HepG2 (cell line): ENCODE results near the gene DCUN1D4. TPM values are rescaled to one million over a fixed set of nuclear protein-coding genes. Genes with fewer than 3 reads are reported as not detected.

ENCODE experiments used
- ATAC-seq: fragments of 200-7000 bp; cut with Tn5 transposase; 3 replicates; pipeline ENCODE4 v1.9.1; 2020; ENCODE audit warnings: mild to moderate bottlenecking, moderate library complexity
- BruUV-seq: library from RNA; stranded (reverse); fragments of 400-500 nt; replicated peaks from 2 replicates; lab custom pipeline; 2021; lab: Mats Ljungman, UMichigan
- CTCF ChIA-PET: fragments of 300-600 bp; formaldehyde crosslinking; extraction: SDS; loops from one replicate; lab custom pipeline; 2021; ENCODE audit warnings: low total read pairs, inconsistent platforms, low intra/inter-chr PET ratio; lab: Yijun Ruan, JAX
- POLR2A ChIA-PET: fragments of 350-600 bp; sonication (Branson Sonifier 250); formaldehyde crosslinking; loops from one replicate; lab custom pipeline; 2020; ENCODE audit warnings: antibody characterized with exemption, inconsistent platforms; lab: Yijun Ruan, JAX
- DNase-seq: peaks from one replicate; pipeline ENCODE4 v3.0.0-alpha.2; 2015; ENCODE audit warnings: low spot score
- FAIRE-seq: peaks from 3 replicates; lab custom pipeline; 2011; peaks lifted over from hg19 to GRCh38; lab: Jason Lieb, UNC
- H2AFZ ChIP-seq: one replicate; pipeline ENCODE4 v1.6.1; 2011; ENCODE audit warnings: low read length, inconsistent platforms
- H3K27ac ChIP-seq: fragments of 300-600 bp; 3 replicates; pipeline ENCODE4 v1.8.0; 2011; ENCODE audit warnings: mixed run types, mild to moderate bottlenecking, mixed read lengths, low read length, inconsistent platforms; ENCODE audit not compliant: insufficient read depth; ENCODE audit errors: extremely low read length
- H3K27me3 ChIP-seq, 2 experiments: fragments of 200-600 bp in 1 of 2; 2 replicates in 1 of 2; 3 replicates in 1 of 2; pipeline versions ENCODE4 v1.6.0 to v1.8.0; 2011; ENCODE audit warnings: low read length in 2 of 2, mild to moderate bottlenecking in 2 of 2, moderate library complexity in 2 of 2, inconsistent platforms in 1 of 2; ENCODE audit not compliant: insufficient read depth in 2 of 2, control insufficient read depth in 1 of 2
- H3K36me3 ChIP-seq, 2 experiments: fragments of 200-600 bp in 1 of 2; replicated peaks in 1 of 2; 2 replicates in 1 of 2; 3 replicates in 1 of 2; pipeline versions ENCODE4 v1.5.1 to v1.8.0; 2011; ENCODE audit warnings: low read length in 2 of 2, inconsistent platforms in 1 of 2; ENCODE audit not compliant: insufficient read depth in 2 of 2, control insufficient read depth in 1 of 2
- H3K4me1 ChIP-seq: 2 replicates; pipeline ENCODE4 v1.5.1; 2012; ENCODE audit warnings: low read length, inconsistent platforms; ENCODE audit not compliant: insufficient read depth
- H3K4me2 ChIP-seq: 2 replicates; pipeline ENCODE4 v1.6.0; 2011; ENCODE audit warnings: low read depth, low read length, inconsistent platforms
- H3K4me3 ChIP-seq, 3 experiments: fragments of 200-600 bp in 1 of 3; sonication (generic), shearing (Covaris generic) in 1 of 3; replicated peaks in 1 of 3; 2 replicates each; pipeline ENCODE4 v1.5.1; 2011 to 2016; ENCODE audit warnings: low read length in 3 of 3, inconsistent platforms in 2 of 3, low read depth in 2 of 3, mild to moderate bottlenecking in 2 of 3, control low read depth in 1 of 3, mixed read lengths in 1 of 3; ENCODE audit not compliant: insufficient read depth in 1 of 3
- H3K79me2 ChIP-seq: one replicate; pipeline ENCODE4 v1.6.1; 2011; ENCODE audit warnings: low read length, inconsistent platforms; ENCODE audit not compliant: insufficient read depth
- H3K9ac ChIP-seq: 2 replicates; pipeline ENCODE4 v1.6.0; 2011; ENCODE audit warnings: mild to moderate bottlenecking, low read depth, low read length, inconsistent platforms; ENCODE audit not compliant: insufficient read depth
- H3K9me3 ChIP-seq: 2 replicates; pipeline ENCODE4 v1.5.1; 2012; ENCODE audit warnings: mild to moderate bottlenecking, low read length
- H4K20me1 ChIP-seq: 2 replicates; pipeline ENCODE4 v1.6.0; 2011; ENCODE audit warnings: inconsistent platforms, mild to moderate bottlenecking, low read length, moderate library complexity; ENCODE audit not compliant: insufficient read depth
- FOXA1 ChIP-seq, 2 experiments: fragments of 450-650 bp in 1 of 2; sonication (generic) in 1 of 2; formaldehyde crosslinking in 1 of 2; IDR thresholded peaks; 2 replicates each; pipeline versions ENCODE4 v1.4.0 to v1.6.1; 2016 to 2020; ENCODE audit warnings: missing genetic modification reagents in 1 of 2
- GTF3A ChIP-seq: sonication (generic); formaldehyde crosslinking; conservative IDR thresholded peaks from 2 replicates; pipeline ENCODE4 v1.4.0; 2020; ENCODE audit warnings: mild to moderate bottlenecking, missing genetic modification reagents
- SIX1 ChIP-seq: sonication (generic); formaldehyde crosslinking; IDR thresholded peaks from 2 replicates; pipeline ENCODE4 v1.4.0; 2020; ENCODE audit warnings: missing genetic modification reagents, borderline replicate concordance
- SRSF9 ChIP-seq: fragments of 200-400 bp; formaldehyde crosslinking; IDR thresholded peaks from 2 replicates; pipeline ENCODE4 v1.6.1; 2018; ENCODE audit warnings: borderline replicate concordance, mild to moderate bottlenecking, low read depth, low read length; ENCODE audit not compliant: insufficient read depth, poor library complexity, severe bottlenecking
- TFE3 ChIP-seq: IDR thresholded peaks from 2 replicates; pipeline ENCODE4 v1.6.1; 2016
- ZNF569 ChIP-seq: sonication (generic); formaldehyde crosslinking; IDR thresholded peaks from 2 replicates; pipeline ENCODE4 v1.5.0; 2020; ENCODE audit warnings: mild to moderate bottlenecking, missing genetic modification reagents, moderate library complexity, borderline replicate concordance
- in situ Hi-C: cut with HindIII; loops from 2 replicates; pipeline ENCODE4 v1.10.0; 2017; ENCODE audit warnings: low pct_unique_long_range_greater_than_20kb; ENCODE audit not compliant: extremely low pct_ligation_motif_present
- intact Hi-C: fragments of 100-400 bp; cut with micrococcal nuclease; formaldehyde crosslinking; loops from one replicate; pipeline ENCODE4 v1.10.0; 2022; ENCODE audit not compliant: unreplicated experiment
- polyA plus RNA-seq, 8 experiments: library from polyadenylated mRNA; depleted of rRNA in 3 of 8; stranded (reverse) in 7 of 8; unstranded in 1 of 8; fragments of >200 nt; fragmentation: Illumina TruSeq in 4 of 8; extraction: Trizol in 4 of 8; gene quantifications; 2 replicates each; pipeline versions ENCODE4 v1.2.1 to v1.2.3, GENCODE V29; 2011 to 2016; ENCODE audit warnings: low read depth in 4 of 8, missing spikeins in 1 of 8, mixed read lengths in 1 of 8; ENCODE audit not compliant: insufficient read depth in 1 of 8
- total RNA-seq, 5 experiments: library from RNA; depleted of rRNA; stranded (reverse); fragments of >200 nt; fragmentation: Illumina TruSeq; extraction: Trizol; gene quantifications; 2 replicates each; pipeline ENCODE4 v1.2.3, GENCODE V29; 2016; ENCODE audit warnings: low read depth in 1 of 5
- TF ChIP-seq, protein P1 (sequence below): sonication (generic); formaldehyde crosslinking; IDR thresholded peaks from 2 replicates; pipeline ENCODE4 v1.4.0; 2020; ENCODE audit warnings: missing genetic modification reagents, borderline replicate concordance

DCUN1D4 gene
- total and polyA plus RNA-seq, 2 of the 13 experiments (the other 11 are each of a cell fraction or from before 2014, with no cell fraction given) = 27.9 to 44.4 TPM

GRCh38 chr4:51925307-51925706 is 82.4 kb downstream of the DCUN1D4 start:
- no peak overlapping the region for H3K4me3 ChIP-seq
- H3K9me3 ChIP-seq = no peaks in the 10 kb centered on the region; the same call in 1 of the 2 replicates
- CTCF ChIA-PET = no interaction called here
- ATAC-seq = peak; percentile 58
- H3K27me3 ChIP-seq = no peaks in the 10 kb centered on the region
- no peaks in the 10 kb centered on the region for H3K36me3 ChIP-seq
- no peak overlapping the region for H2AFZ ChIP-seq
- POLR2A ChIA-PET = no interaction called here
- no peak overlapping the region for H3K4me2 ChIP-seq
- no peak for FAIRE-seq
- no TSS peak for BruUV-seq
- in situ Hi-C loops (no loop called here), intact Hi-C loops (no loop called here)
- no peak overlapping the region for H3K9ac ChIP-seq
- H3K4me1 ChIP-seq = peaks cover 23% of the 10 kb centered on the region
- TF ChIP-seq TFE3 (CRISPR knock-in tag) (no peak), GTF3A (no peak), SRSF9 (no peak), FOXA1 (IDR thresholded peaks at IDR 0.05) (no peak), FOXA1 (CRISPR knock-in tag; IDR thresholded peaks at IDR 0.05) (no peak), SIX1 (CRISPR knock-in tag) (no peak), ZNF569 (no peak)
- TF ChIP-seq, protein P1, sequence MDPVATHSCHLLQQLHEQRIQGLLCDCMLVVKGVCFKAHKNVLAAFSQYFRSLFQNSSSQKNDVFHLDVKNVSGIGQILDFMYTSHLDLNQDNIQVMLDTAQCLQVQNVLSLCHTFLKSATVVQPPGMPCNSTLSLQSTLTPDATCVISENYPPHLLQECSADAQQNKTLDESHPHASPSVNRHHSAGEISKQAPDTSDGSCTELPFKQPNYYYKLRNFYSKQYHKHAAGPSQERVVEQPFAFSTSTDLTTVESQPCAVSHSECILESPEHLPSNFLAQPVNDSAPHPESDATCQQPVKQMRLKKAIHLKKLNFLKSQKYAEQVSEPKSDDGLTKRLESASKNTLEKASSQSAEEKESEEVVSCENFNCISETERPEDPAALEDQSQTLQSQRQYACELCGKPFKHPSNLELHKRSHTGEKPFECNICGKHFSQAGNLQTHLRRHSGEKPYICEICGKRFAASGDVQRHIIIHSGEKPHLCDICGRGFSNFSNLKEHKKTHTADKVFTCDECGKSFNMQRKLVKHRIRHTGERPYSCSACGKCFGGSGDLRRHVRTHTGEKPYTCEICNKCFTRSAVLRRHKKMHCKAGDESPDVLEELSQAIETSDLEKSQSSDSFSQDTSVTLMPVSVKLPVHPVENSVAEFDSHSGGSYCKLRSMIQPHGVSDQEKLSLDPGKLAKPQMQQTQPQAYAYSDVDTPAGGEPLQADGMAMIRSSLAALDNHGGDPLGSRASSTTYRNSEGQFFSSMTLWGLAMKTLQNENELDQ (CRISPR knock-in tag) = no peak
- H4K20me1 ChIP-seq = no peaks in the 10 kb centered on the region
- DNase-seq = no peak
- no peaks in the 10 kb centered on the region for H3K79me2 ChIP-seq
- no peak overlapping the region for H3K27ac ChIP-seq
